GM15510 (cell line): ENCODE data around the gene HSD3B1.

Experiments used
- POLR2A ChIP-seq: IDR thresholded peaks from 3 replicates; pipeline ENCODE4 v1.6.1; 2011; ENCODE audit warnings: borderline replicate concordance; ENCODE audit not compliant: insufficient read length; ENCODE audit errors: extremely low read depth

HSD3B1 gene

GRCh38 chr1:119541389-119541788, 34.4 kb downstream of the HSD3B1 start:
- TF ChIP-seq POLR2A = no peak

DNA sequence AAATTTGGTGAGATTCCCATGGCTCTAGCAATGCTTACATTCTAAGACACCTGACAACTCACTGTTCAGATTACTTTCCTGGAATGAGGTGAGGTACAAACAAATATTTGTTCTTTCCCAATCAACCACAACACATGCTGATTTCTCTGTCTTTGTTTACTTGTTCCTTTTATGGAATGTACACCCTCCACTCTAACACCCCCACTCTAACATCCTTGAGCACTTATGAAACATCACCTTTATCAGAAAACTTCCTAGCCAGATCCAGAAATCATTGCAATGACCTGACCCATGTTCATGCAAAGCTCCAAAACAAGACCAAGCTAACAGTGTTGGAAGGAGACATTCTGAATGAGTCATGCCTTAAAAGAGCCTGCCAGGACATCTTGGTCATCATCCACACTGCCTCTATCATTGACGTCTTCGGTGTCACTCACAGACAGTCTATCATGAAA, 35.5 kb downstream of the HSD3B1 start:
- no peak for TF ChIP-seq POLR2A

- TF ChIP-seq POLR2A = no peak
These were observed 37.3 kb downstream of the HSD3B1 start for GRCh38 chr1:119544165-119544762.

DNA sequence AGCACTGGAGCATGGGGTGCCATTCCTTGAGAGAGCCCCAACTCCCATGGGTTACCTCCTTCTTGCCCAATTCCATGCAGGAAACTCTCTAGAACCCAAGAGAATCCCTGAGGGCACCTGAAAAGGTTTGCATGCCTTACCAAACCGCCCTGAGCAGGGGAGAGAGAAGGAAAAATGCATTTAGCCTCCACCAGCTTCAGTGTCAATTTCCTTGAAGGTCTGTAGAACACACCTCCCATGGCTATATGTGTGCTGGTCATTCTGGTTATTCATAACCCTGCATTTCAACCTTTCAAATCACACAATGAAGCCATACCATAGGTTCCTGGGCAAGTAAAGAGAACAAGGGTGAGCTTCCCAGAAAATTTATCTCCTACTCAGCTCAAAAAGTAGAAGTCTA, 39.6 kb downstream of the HSD3B1 start:
- TF ChIP-seq POLR2A = no peak

DNA sequence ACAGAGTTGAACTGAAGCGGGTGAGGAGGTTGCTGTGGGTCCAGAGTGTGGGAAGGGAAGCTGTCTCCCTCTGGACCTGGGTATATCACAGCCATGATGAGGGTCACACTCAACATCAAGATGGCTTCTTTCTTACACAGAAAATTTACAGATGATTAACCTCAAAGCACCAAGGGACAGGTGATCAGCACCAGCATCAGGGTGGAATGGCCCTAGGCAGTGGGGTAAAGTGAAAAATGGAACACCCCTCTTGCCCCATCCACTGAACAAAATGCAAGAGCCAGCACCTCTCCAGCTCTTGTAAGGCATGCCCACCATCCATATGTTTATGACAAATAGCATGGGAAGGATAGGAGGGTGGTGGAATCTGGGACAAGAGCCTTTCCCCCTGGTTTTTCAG, 40.3 kb downstream of the HSD3B1 start:
- no peak for TF ChIP-seq POLR2A

GRCh38 chr1:119547805-119548204, 40.8 kb downstream of the HSD3B1 start:
- no peak for TF ChIP-seq POLR2A

DNA sequence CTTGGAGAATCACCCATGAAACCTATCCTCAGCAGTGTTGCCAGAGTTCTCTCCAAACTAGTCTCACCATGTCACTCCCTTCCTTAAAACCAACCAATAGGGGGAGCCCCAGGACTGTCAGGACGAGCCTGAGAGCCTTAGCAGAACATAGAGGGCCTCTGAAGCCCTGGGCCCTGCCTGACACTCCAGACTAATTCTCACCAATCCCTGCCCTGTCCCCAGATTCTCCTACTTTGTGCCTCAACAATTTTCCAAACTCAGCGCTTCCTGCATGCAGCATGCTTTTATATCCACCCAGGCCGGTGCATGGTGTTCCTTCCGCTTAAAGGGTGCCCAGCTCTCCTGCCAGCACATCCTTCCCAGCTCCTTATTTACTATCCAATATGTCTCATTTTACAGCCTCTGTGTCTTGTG, 42.7 kb downstream of the HSD3B1 start:
- TF ChIP-seq POLR2A = no peak

- no peak for TF ChIP-seq POLR2A
These were observed 43.4 kb downstream of the HSD3B1 start for GRCh38 chr1:119550381-119550780.

GRCh38 chr1:119551218-119551617, 44.2 kb downstream of the HSD3B1 start:
- no peak for TF ChIP-seq POLR2A

GRCh38 chr1:119554183-119554582, 47.2 kb downstream of the HSD3B1 start:
- no peak for TF ChIP-seq POLR2A

DNA sequence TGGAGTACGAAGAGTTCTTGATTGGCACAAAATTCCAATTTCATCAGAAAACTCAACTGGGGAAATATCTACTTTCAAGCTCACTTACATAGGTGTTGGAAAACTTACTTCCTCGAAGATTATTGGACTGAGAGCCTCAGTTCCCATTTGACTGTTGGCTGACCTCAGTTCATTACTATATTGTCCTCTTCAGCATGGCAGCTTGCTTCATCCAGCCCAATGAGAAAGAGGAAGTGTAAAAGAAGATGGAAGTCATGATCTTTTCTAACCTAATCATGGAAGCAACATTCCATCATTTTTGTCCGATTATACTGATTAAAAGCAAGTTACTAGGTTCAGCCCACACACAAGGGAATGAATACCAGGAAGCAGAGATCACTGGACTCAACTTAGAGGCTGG, 49.4 kb downstream of the HSD3B1 start:
- TF ChIP-seq POLR2A = no peak

- TF ChIP-seq POLR2A = no peak
These were observed 57.5 kb downstream of the HSD3B1 start for GRCh38 chr1:119564548-119564947.
